Activated CD4-positive, alpha-beta memory T cell treated with anti-CD3 and anti-CD28 coated beads for 36 hours (primary cell): ENCODE data around the gene PSAP. TPM values are rescaled to one million over a fixed set of nuclear protein-coding genes. Genes with fewer than 3 reads are reported as not detected.
A peak's percentile ranks its signal among the peaks of the same experiment; 100 is the strongest.

Experiments
- CTCF ChIA-PET: fragments of 350-600 bp; sonication (Branson Sonifier 250); formaldehyde crosslinking; loops from one replicate; lab custom pipeline; 2021; ENCODE audit warnings: antibody characterized with exemption, inconsistent platforms; lab: Charles Lee
- POLR2A ChIA-PET: fragments of 350-600 bp; sonication (Branson Sonifier 250); formaldehyde crosslinking; loops from one replicate; lab custom pipeline; 2021; ENCODE audit warnings: antibody characterized with exemption; lab: Charles Lee
- DNase-seq: peaks from one replicate; pipeline ENCODE4 v3.0.0-alpha.2; 2020
- H3K27ac Mint-ChIP-seq: one replicate; pipeline ENCODE4 v1.8.0; 2021; ENCODE audit warnings: mixed read lengths
- H3K27me3 Mint-ChIP-seq: one replicate; pipeline ENCODE4 v1.8.0; 2021; ENCODE audit warnings: mixed read lengths
- H3K36me3 Mint-ChIP-seq: one replicate; pipeline ENCODE4 v1.8.0; 2021; ENCODE audit warnings: mixed read lengths
- H3K4me1 Mint-ChIP-seq: one replicate; pipeline ENCODE4 v1.8.0; 2021; ENCODE audit warnings: low read depth, mixed read lengths
- H3K4me3 Mint-ChIP-seq: one replicate; pipeline ENCODE4 v1.8.0; 2021; ENCODE audit warnings: mild to moderate bottlenecking, mixed read lengths
- H3K9me3 Mint-ChIP-seq: one replicate; pipeline ENCODE4 v1.8.0; 2021; ENCODE audit warnings: mixed read lengths
- intact Hi-C: fragments of 100-400 bp; cut with micrococcal nuclease; formaldehyde crosslinking; loops from one replicate; pipeline ENCODE4 v1.15.1; 2023
- total RNA-seq, 2 experiments: library from RNA; stranded (reverse); gene quantifications; one replicate each; pipeline ENCODE4 v1.2.3, GENCODE V29; 2021

PSAP gene
- total RNA-seq, 2 experiments from 2014 or later: 137 to 144 TPM

GRCh38 chr10:71840958-71841335 lies 10.1 kb downstream of the PSAP start:
- Mint-ChIP-seq H3K4me3 (no peak overlapping the region), H3K9me3 (no peaks in the 10 kb centered on the region), H3K4me1 (peaks cover 75% of the 10 kb centered on the region), H3K27me3 (no peaks in the 10 kb centered on the region), H3K36me3 (no peaks in the 10 kb centered on the region), H3K27ac (no peak overlapping the region)
- ChIA-PET POLR2A (no interaction called here), CTCF (interaction anchor here (2.2 to 2.6 kb wide), 2 partner anchors 55 to 208 kb away, joined by 7 read pairs; no protein-coding TSS in a partner anchor)
- intact Hi-C loops: no loop called here
- DNase-seq: no peak

- CTCF ChIA-PET: interaction anchor here (1.5 to 2.6 kb wide), 3 partner anchors 27 to 208 kb away, joined by 4 to 7 read pairs (median 7); no protein-coding TSS in a partner anchor
- Mint-ChIP-seq H3K36me3 (no peaks in the 10 kb centered on the region), H3K27me3 (no peaks in the 10 kb centered on the region), H3K9me3 (no peaks in the 10 kb centered on the region), H3K4me3 (no peak overlapping the region), H3K27ac (no peak overlapping the region), H3K4me1 (peaks cover 73% of the 10 kb centered on the region)
- intact Hi-C loops: no loop called here
- POLR2A ChIA-PET: no interaction called here
- DNase-seq: no peak
Measured at GRCh38 chr10:71840177-71840957, 10.7 kb downstream of the PSAP start.

- peaks cover 66% of the 10 kb centered on the region for H3K4me1 Mint-ChIP-seq
- intact Hi-C loops: no loop called here
- no peak overlapping the region for H3K27ac Mint-ChIP-seq
- CTCF ChIA-PET: interaction anchor here (0.6 to 2.6 kb wide), 5 partner anchors 46 to 210 kb away, joined by 3 to 7 read pairs (median 3); no protein-coding TSS in a partner anchor
- no peaks in the 10 kb centered on the region for H3K9me3 Mint-ChIP-seq
- DNase-seq: no peak
- POLR2A ChIA-PET: interaction anchor here (0.6 kb wide), 1 partner anchor 35 kb away, joined by 3 read pairs; no protein-coding TSS in a partner anchor
- no peak overlapping the region for H3K4me3 Mint-ChIP-seq
- H3K36me3 Mint-ChIP-seq: no peaks in the 10 kb centered on the region
- H3K27me3 Mint-ChIP-seq: no peaks in the 10 kb centered on the region
Measured at GRCh38 chr10:71838264-71839211, 12.5 kb downstream of the PSAP start.

- Mint-ChIP-seq H3K4me1 (peaks cover 61% of the 10 kb centered on the region), H3K36me3 (no peaks in the 10 kb centered on the region), H3K4me3 (no peak overlapping the region), H3K27ac (no peak overlapping the region), H3K9me3 (no peaks in the 10 kb centered on the region), H3K27me3 (no peaks in the 10 kb centered on the region)
- POLR2A ChIA-PET: no interaction called here
- peak; percentile 26 for DNase-seq
- intact Hi-C loops: no loop called here
- CTCF ChIA-PET: interaction anchor here (0.6 to 1.5 kb wide), 4 partner anchors 13 to 59 kb away, joined by 3 to 10 read pairs (median 4); no protein-coding TSS in a partner anchor
Measured at GRCh38 chr10:71837098-71837827, 13.8 kb downstream of the PSAP start.

- no peaks in the 10 kb centered on the region for H3K27me3 Mint-ChIP-seq
- H3K36me3 Mint-ChIP-seq: peaks cover 4% of the 10 kb centered on the region
- intact Hi-C loops: no loop called here
- H3K9me3 Mint-ChIP-seq: no peaks in the 10 kb centered on the region
- ChIA-PET CTCF (interaction anchor here (0.6 to 1.2 kb wide), 5 partner anchors 14 to 530 kb away, joined by 3 to 10 read pairs (median 3); no protein-coding TSS in a partner anchor), POLR2A (no interaction called here)
- no peak for DNase-seq
- no peak overlapping the region for H3K27ac Mint-ChIP-seq
- H3K4me3 Mint-ChIP-seq: no peak overlapping the region
- H3K4me1 Mint-ChIP-seq: peaks cover 59% of the 10 kb centered on the region
Measured at GRCh38 chr10:71836596-71836974, 14.5 kb downstream of the PSAP start.

GRCh38 chr10:71835671-71836595 lies 15.1 kb downstream of the PSAP start:
- H3K4me3 Mint-ChIP-seq: no peak overlapping the region
- ChIA-PET POLR2A (no interaction called here), CTCF (interaction anchor here (0.7 to 1.4 kb wide), 4 partner anchors 59 to 530 kb away, joined by 3 to 7 read pairs (median 3); no protein-coding TSS in a partner anchor)
- H3K27me3 Mint-ChIP-seq: no peaks in the 10 kb centered on the region
- no peaks in the 10 kb centered on the region for H3K9me3 Mint-ChIP-seq
- H3K4me1 Mint-ChIP-seq: peaks cover 57% of the 10 kb centered on the region
- DNase-seq: peak; percentile 17
- intact Hi-C loops: no loop called here
- H3K36me3 Mint-ChIP-seq: peaks cover 8% of the 10 kb centered on the region
- H3K27ac Mint-ChIP-seq: no peak overlapping the region

- H3K4me1 Mint-ChIP-seq: peaks cover 46% of the 10 kb centered on the region
- CTCF ChIA-PET: no interaction called here
- intact Hi-C loops: no loop called here
- POLR2A ChIA-PET: no interaction called here
- peaks cover 20% of the 10 kb centered on the region for H3K36me3 Mint-ChIP-seq
- no peaks in the 10 kb centered on the region for H3K27me3 Mint-ChIP-seq
- no peak for DNase-seq
- no peak overlapping the region for H3K4me3 Mint-ChIP-seq
- H3K27ac Mint-ChIP-seq: no peak overlapping the region
- H3K9me3 Mint-ChIP-seq: no peaks in the 10 kb centered on the region
Measured at GRCh38 chr10:71834343-71834674, 16.7 kb downstream of the PSAP start.

- DNase-seq: no peak
- H3K4me3 Mint-ChIP-seq: no peak overlapping the region
- no peaks in the 10 kb centered on the region for H3K9me3 Mint-ChIP-seq
- ChIA-PET CTCF (no interaction called here), POLR2A (no interaction called here)
- H3K27me3 Mint-ChIP-seq: no peaks in the 10 kb centered on the region
- H3K27ac Mint-ChIP-seq: no peak overlapping the region
- intact Hi-C loops: no loop called here
- peaks cover 42% of the 10 kb centered on the region for H3K4me1 Mint-ChIP-seq
- H3K36me3 Mint-ChIP-seq: peaks cover 24% of the 10 kb centered on the region
Measured at GRCh38 chr10:71833451-71834342, 17.4 kb downstream of the PSAP start.

- no peaks in the 10 kb centered on the region for H3K9me3 Mint-ChIP-seq
- H3K27me3 Mint-ChIP-seq: no peaks in the 10 kb centered on the region
- peaks cover 36% of the 10 kb centered on the region for H3K4me1 Mint-ChIP-seq
- no peak overlapping the region for H3K4me3 Mint-ChIP-seq
- H3K36me3 Mint-ChIP-seq: peaks cover 24% of the 10 kb centered on the region
- ChIA-PET POLR2A (no interaction called here), CTCF (no interaction called here)
- intact Hi-C loops: no loop called here
- H3K27ac Mint-ChIP-seq: no peak overlapping the region
- DNase-seq: peak; percentile 22
Measured at GRCh38 chr10:71832967-71833366, 18.1 kb downstream of the PSAP start.
